BJ (cell line): ENCODE measurements around the gene ZCCHC7. TPM values are rescaled to one million over a fixed set of nuclear protein-coding genes. Genes with fewer than 3 reads are reported as not detected.

Experiments
- CTCF ChIA-PET: fragments of 350-600 bp; formaldehyde crosslinking; extraction: SDS; loops from one replicate; lab custom pipeline; 2021; ENCODE audit warnings: antibody characterized with exemption, inconsistent platforms; lab: Yijun Ruan, JAX
- POLR2A ChIA-PET: fragments of 300-600 bp; sonication (Branson Sonifier 250); formaldehyde crosslinking; extraction: SDS; loops from one replicate; lab custom pipeline; 2021; ENCODE audit warnings: antibody characterized with exemption; lab: Charles Lee
- DNase-seq: peaks from one replicate; pipeline ENCODE4 v3.0.0-alpha.2; 2011; ENCODE audit warnings: low read depth
- H3K27me3 ChIP-seq: 2 replicates; pipeline ENCODE4 v1.6.0; 2011; ENCODE audit warnings: low read length; ENCODE audit not compliant: control insufficient read depth, insufficient read depth
- H3K36me3 ChIP-seq: 2 replicates; pipeline ENCODE4 v1.5.1; 2011; ENCODE audit warnings: low read length; ENCODE audit not compliant: control insufficient read depth, insufficient read depth
- H3K4me3 ChIP-seq: 2 replicates; pipeline ENCODE4 v1.5.1; 2011; ENCODE audit warnings: low read depth, mild to moderate bottlenecking, control low read depth, low read length
- polyA plus RNA-seq: library from polyadenylated mRNA; depleted of rRNA; stranded (reverse); fragments of >200 nt; gene quantifications from 2 replicates; pipeline ENCODE4 v1.2.3, GENCODE V29; 2011
- TF ChIP-seq, protein P1 (sequence below): IDR thresholded peaks from 2 replicates; pipeline ENCODE4 v1.5.1; 2011; ENCODE audit warnings: low read depth, mild to moderate bottlenecking, control low read depth, inconsistent platforms, low read length, moderate library complexity; ENCODE audit not compliant: insufficient read depth

The ZCCHC7 gene
- polyA plus RNA-seq, 1 experiment: 23.2 TPM

DNA sequence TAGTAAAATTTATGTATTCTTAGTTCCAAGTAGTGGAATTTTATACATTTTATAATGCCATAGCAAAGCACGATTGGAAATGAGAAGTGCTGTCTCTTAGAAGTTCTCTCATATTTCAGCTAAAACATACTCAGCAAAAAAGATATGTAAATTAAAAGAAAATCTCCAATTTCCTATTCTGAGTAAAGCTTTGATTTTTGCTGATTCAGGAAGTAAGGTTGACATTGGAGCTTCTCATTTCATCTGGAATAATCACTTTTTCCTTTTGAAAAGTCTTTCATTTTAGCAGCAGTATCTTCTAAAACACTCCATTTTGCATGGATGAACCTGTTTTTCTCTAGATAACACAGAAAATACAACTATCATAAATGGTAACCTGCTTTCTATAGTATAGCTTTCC is 121.0 kb downstream of the ZCCHC7 start:
- H3K4me3 ChIP-seq: no peak overlapping the region
- DNase-seq: no peak
- ChIA-PET POLR2A (no interaction called here), CTCF (interaction anchor here (1.0 kb wide), 1 partner anchor 10 kb away, joined by 5 read pairs; no protein-coding TSS in a partner anchor)
- no peaks in the 10 kb centered on the region for H3K36me3 ChIP-seq
- TF ChIP-seq, protein P1, sequence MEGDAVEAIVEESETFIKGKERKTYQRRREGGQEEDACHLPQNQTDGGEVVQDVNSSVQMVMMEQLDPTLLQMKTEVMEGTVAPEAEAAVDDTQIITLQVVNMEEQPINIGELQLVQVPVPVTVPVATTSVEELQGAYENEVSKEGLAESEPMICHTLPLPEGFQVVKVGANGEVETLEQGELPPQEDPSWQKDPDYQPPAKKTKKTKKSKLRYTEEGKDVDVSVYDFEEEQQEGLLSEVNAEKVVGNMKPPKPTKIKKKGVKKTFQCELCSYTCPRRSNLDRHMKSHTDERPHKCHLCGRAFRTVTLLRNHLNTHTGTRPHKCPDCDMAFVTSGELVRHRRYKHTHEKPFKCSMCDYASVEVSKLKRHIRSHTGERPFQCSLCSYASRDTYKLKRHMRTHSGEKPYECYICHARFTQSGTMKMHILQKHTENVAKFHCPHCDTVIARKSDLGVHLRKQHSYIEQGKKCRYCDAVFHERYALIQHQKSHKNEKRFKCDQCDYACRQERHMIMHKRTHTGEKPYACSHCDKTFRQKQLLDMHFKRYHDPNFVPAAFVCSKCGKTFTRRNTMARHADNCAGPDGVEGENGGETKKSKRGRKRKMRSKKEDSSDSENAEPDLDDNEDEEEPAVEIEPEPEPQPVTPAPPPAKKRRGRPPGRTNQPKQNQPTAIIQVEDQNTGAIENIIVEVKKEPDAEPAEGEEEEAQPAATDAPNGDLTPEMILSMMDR: no peak
- H3K27me3 ChIP-seq: no peaks in the 10 kb centered on the region

DNA sequence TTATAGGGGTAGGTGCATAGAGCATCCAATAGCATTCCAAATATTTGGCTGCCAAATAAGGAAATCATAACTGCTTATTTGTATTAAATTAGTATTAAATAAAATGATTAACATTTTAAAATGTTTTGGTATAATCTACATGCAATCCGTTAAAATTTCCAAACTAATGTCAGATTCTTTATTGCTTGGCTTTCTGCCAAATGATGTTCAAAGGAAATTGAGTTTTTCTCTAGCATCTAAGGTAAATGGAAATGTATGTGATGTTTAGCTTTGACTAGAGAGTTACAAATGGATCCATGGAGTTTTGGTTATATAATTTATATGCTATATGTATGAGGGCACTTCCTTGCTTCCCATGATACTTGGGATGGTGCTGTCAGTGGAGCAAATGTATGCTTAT is 121.7 kb downstream of the ZCCHC7 start:
- no peaks in the 10 kb centered on the region for H3K36me3 ChIP-seq
- TF ChIP-seq, protein P1: no peak
- ChIA-PET CTCF (interaction anchor here (1.2 kb wide), 1 partner anchor 122 kb away, joined by 3 read pairs; the partner anchor contains the start of gene ZCCHC7), POLR2A (no interaction called here)
- H3K27me3 ChIP-seq: no peaks in the 10 kb centered on the region
- H3K4me3 ChIP-seq: no peak overlapping the region
- DNase-seq: no peak

DNA sequence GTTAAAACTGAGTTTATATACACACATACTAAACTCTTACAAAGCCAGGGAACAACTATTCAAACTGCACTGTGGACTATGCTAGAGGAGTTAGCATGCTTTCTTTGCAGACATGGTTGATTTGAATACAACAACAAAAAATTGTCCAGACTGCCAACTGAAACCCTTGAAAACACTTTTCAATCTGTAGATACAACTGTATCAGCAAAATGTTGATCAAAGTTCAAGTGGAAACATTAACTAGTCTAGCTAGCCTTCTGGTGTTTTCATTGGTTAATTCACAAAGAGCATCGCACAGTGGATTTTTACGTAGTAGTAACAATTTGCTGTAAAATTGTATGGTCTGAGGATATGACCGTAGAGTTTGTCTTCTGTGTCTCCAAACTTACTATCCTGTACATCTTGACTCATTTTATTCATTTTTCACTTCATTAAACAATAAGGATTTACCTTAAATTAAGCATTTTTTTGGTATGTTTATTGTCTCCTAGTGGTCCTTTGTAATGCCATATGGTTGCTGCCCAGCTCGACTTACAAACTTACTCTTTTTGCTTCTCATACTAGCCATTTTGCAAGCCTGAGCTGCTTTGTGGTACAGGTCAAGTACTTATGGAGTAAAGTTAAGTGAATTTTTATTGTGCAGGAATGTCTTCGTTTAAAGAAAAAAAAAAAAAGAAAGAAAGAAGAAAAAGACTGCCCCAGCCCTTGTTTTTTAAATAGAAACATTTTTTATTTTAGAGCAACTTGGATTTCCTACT is 123.4 kb downstream of the ZCCHC7 start:
- CTCF ChIA-PET: interaction anchor here (0.6 kb wide), 1 partner anchor 54 kb away, joined by 3 read pairs; no protein-coding TSS in a partner anchor
- Histone ChIP-seq H3K36me3 (no peaks in the 10 kb centered on the region), H3K4me3 (no peak overlapping the region), H3K27me3 (no peaks in the 10 kb centered on the region)
- DNase-seq: no peak
- POLR2A ChIA-PET: no interaction called here
- TF ChIP-seq, protein P1: no peak

DNA sequence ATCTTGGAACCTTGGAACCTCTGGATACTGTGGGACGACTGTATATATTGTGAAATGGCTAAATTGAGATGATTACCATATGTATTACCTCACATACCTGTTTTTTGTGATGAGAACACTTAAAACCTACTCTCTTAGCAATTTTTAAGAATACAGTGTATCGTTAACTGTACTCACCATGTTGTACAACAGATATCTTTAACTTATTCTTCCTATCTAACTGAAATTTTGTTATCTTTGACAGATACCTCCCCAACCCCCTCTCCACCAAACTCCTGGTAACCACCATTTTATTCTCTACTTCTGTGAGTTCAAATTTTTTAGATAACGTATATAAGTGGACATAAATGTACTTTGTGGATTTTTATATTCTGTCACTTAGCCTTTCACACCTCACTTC is 126.5 kb downstream of the ZCCHC7 start:
- ChIA-PET CTCF (no interaction called here), POLR2A (no interaction called here)
- H3K27me3 ChIP-seq: no peaks in the 10 kb centered on the region
- H3K4me3 ChIP-seq: no peak overlapping the region
- 0 out of 2 replicates have a peak, but pooled peaks cover 1% of the 10 kb centered on the region for H3K36me3 ChIP-seq
- DNase-seq: no peak
- TF ChIP-seq, protein P1: no peak

DNA sequence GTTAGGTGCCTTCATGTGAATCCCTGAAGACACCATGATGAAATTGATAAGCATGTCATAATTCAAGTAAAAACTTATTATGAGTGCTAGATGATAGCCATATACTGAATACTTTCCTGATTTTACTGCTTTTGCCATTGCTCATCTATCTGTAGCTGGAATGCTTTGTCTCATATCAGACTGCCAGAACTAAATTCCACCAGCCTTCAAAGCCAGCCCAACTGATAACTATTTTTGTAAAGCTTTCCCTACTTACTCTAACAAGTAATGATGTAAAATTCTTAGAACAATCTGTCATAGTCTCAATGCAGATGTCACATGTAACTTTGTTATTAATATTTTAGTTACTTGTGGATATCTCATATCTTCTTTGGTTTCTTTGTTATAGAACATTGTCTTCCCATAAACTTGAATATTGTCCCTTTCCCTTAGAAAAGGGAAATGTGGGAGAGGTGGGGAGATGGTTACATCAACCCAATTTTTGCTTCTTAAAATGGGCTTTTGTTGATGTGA is 128.3 kb downstream of the ZCCHC7 start:
- no peak for DNase-seq
- POLR2A ChIA-PET: no interaction called here
- CTCF ChIA-PET: no interaction called here

More for the DNA sequence above, 128.3 kb downstream of the ZCCHC7 start:
- H3K36me3 ChIP-seq: 0 out of 2 replicates have a peak, but pooled peaks cover 1% of the 10 kb centered on the region
- TF ChIP-seq, protein P1: no peak
- no peaks in the 10 kb centered on the region for H3K27me3 ChIP-seq
- H3K4me3 ChIP-seq: no peak overlapping the region
